Gastrocnemius medialis (tissue), 4 donors: ENCODE data around the gene NSFL1C.

Experiments
- CTCF ChIP-seq, 5 experiments: fragments of 450-650 bp in 3 of 5; fragments of 200-600 bp in 2 of 5; sonication (generic) in 2 of 5; IDR thresholded peaks in 4 of 5; conservative IDR thresholded peaks in 1 of 5; 1 replicate in 4 of 5; 2 replicates in 1 of 5; pipeline ENCODE4 v1.5.1; 2016 to 2019; ENCODE audit warnings: antibody characterized with exemption in 5 of 5, mild to moderate bottlenecking in 3 of 5, moderate library complexity in 3 of 5
- POLR2A ChIP-seq, 2 donors: fragments of 450-650 bp; IDR thresholded peaks; one replicate each; pipeline ENCODE4 v1.6.1; 2017; ENCODE audit warnings: antibody characterized with exemption in 2 of 2, mild to moderate bottlenecking in 2 of 2, moderate library complexity in 2 of 2

GRCh38 chr20:1472556-1473245 lies 6.1 kb upstream of the NSFL1C start:
- TF ChIP-seq CTCF (IDR thresholded peaks at IDR 0.05 in 4 of 5, conservative IDR thresholded peaks at IDR 0.05 in 1 of 5) (no peak), POLR2A (IDR thresholded peaks at IDR 0.05) (no peak)
